Smooth muscle cell (in vitro differentiated cells): ENCODE measurements around the gene VWA8. TPM values are rescaled to one million over a fixed set of nuclear protein-coding genes. Genes with fewer than 3 reads are reported as not detected.

Experiments used
- DNase-seq: peaks from one replicate; lab custom pipeline; 2025; ENCODE audit not compliant: unreplicated experiment; lab: John Stamatoyannopoulos, UW
- H2AFZ ChIP-seq: fragments of 200-600 bp; sonication (generic); 2 replicates; pipeline ENCODE4 v1.6.0; 2016; ENCODE audit warnings: antibody characterized with exemption, low read depth, mild to moderate bottlenecking
- H3F3A ChIP-seq: fragments of 200-600 bp; sonication (generic); 2 replicates; pipeline ENCODE4 v1.6.0; 2017; ENCODE audit warnings: antibody characterized with exemption, low read depth
- H3K27ac ChIP-seq: fragments of 200-600 bp; sonication (generic); 2 replicates; pipeline ENCODE4 v1.5.1; 2016; ENCODE audit warnings: low read depth, mild to moderate bottlenecking
- H3K27me3 ChIP-seq: fragments of 200-600 bp; sonication (generic); 2 replicates; pipeline ENCODE4 v1.6.1; 2016; ENCODE audit warnings: low read depth, mild to moderate bottlenecking
- H3K36me3 ChIP-seq: fragments of 200-600 bp; sonication (generic); 2 replicates; pipeline ENCODE4 v1.5.1; 2016; ENCODE audit warnings: low read depth
- H3K4me1 ChIP-seq: fragments of 200-600 bp; sonication (generic); 2 replicates; pipeline ENCODE4 v1.5.1; 2016; ENCODE audit warnings: low read depth
- H3K4me2 ChIP-seq: fragments of 200-600 bp; sonication (generic); 2 replicates; pipeline ENCODE4 v1.6.0; 2016; ENCODE audit warnings: mild to moderate bottlenecking
- H3K4me3 ChIP-seq: fragments of 200-600 bp; sonication (generic); 2 replicates; pipeline ENCODE4 v1.5.1; 2016; ENCODE audit warnings: mild to moderate bottlenecking
- H3K79me2 ChIP-seq: fragments of 200-600 bp; sonication (generic); 2 replicates; pipeline ENCODE4 v1.6.0; 2016; ENCODE audit warnings: low read depth, mild to moderate bottlenecking
- H3K9ac ChIP-seq: fragments of 200-600 bp; sonication (generic); 2 replicates; pipeline ENCODE4 v1.6.0; 2016; ENCODE audit warnings: low read depth
- H3K9me3 ChIP-seq: fragments of 200-600 bp; sonication (generic); replicated peaks from 2 replicates; pipeline ENCODE4 v1.5.1; 2016; ENCODE audit warnings: low read depth
- H4K20me1 ChIP-seq: fragments of 200-600 bp; sonication (generic); 2 replicates; pipeline ENCODE4 v1.6.0; 2016; ENCODE audit warnings: low read depth
- CTCF ChIP-seq: fragments of 200-600 bp; sonication (generic); IDR thresholded peaks from 2 replicates; pipeline ENCODE4 v1.5.1; 2017; ENCODE audit warnings: borderline replicate concordance, mild to moderate bottlenecking, antibody characterized with exemption; ENCODE audit not compliant: insufficient read depth, poor library complexity, severe bottlenecking
- WGBS: methylation state at CpG from one replicate; pipeline ENCODE4 v1.1.7; 2016; ENCODE audit warnings: low lambda C conversion rate; 5-methylcytosine and 5-hydroxymethylcytosine counted together
- polyA plus RNA-seq: library from polyadenylated mRNA; unstranded; fragments of >200 nt; fragmentation: Nextera tagmentation; extraction: Ambion mirVana; gene quantifications from 2 replicates; pipeline ENCODE4 v1.2.1, GENCODE V29; 2016
- total RNA-seq: library from RNA; depleted of rRNA; stranded (reverse); fragments of >200 nt; gene quantifications from 2 replicates; pipeline ENCODE4 v1.2.3, GENCODE V29; 2014

Gene VWA8
- total and polyA plus RNA-seq, 2 experiments from 2014 or later = 2.6 to 14.4 TPM

DNA sequence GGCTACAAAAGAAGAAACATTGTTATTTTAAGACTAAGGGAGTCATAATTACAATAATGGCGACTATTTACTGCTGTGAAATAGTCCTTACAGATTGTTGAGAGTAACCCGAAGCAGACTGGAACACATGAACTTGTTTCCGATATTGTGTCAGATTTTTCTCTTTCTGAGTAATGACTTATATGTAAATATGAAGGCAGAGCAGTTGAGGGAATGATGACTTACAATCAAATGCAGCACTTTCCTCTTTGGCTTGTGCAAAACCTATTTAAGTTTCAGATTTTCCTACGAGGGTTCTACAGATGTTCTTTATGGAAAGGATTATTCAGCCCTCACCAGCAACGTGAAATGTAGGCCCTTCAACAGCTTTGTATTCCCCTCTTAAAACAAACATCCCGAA lies 304.9 kb downstream of the VWA8 start:
- no peak for TF ChIP-seq CTCF

GRCh38 chr13:41654796-41655195 lies 306.1 kb downstream of the VWA8 start:
- H3K27me3 ChIP-seq = no peaks in the 10 kb centered on the region
- no peak overlapping the region for H3K9ac ChIP-seq
- no peak for DNase-seq
- H3K4me3 ChIP-seq = no peak overlapping the region
- TF ChIP-seq CTCF = no peak
- WGBS = 95% methylated on average over 5 of the region's 5 CpGs
- no peaks in the 10 kb centered on the region for H3F3A ChIP-seq
- no peaks in the 10 kb centered on the region for H4K20me1 ChIP-seq
- H2AFZ ChIP-seq = no peak overlapping the region
- no peaks in the 10 kb centered on the region for H3K9me3 ChIP-seq
- no peak overlapping the region for H3K27ac ChIP-seq
- H3K79me2 ChIP-seq = no peaks in the 10 kb centered on the region
- H3K4me1 ChIP-seq = no peaks in the 10 kb centered on the region
- H3K36me3 ChIP-seq = no peaks in the 10 kb centered on the region
- H3K4me2 ChIP-seq = no peak overlapping the region

More for the DNA sequence above, 304.9 kb downstream of the VWA8 start:
- Histone ChIP-seq H3K27ac (no peak overlapping the region), H3K4me3 (no peak overlapping the region), H2AFZ (no peak overlapping the region), H3K36me3 (no peaks in the 10 kb centered on the region), H3K4me1 (no peaks in the 10 kb centered on the region), H3K9ac (no peak overlapping the region), H3K9me3 (no peaks in the 10 kb centered on the region), H3F3A (no peaks in the 10 kb centered on the region), H4K20me1 (no peaks in the 10 kb centered on the region), H3K4me2 (no peak overlapping the region), H3K27me3 (no peaks in the 10 kb centered on the region), H3K79me2 (no peaks in the 10 kb centered on the region)
- DNase-seq = no peak
- WGBS = 84% methylated on average over 6 of the region's 6 CpGs

GRCh38 chr13:41652735-41653361 lies 308.1 kb downstream of the VWA8 start:
- Histone ChIP-seq H2AFZ (no peak overlapping the region), H3K79me2 (no peaks in the 10 kb centered on the region), H3K4me1 (no peaks in the 10 kb centered on the region), H3K9me3 (no peaks in the 10 kb centered on the region), H3K36me3 (no peaks in the 10 kb centered on the region), H4K20me1 (no peaks in the 10 kb centered on the region), H3K9ac (no peak overlapping the region), H3K4me2 (no peak overlapping the region), H3K4me3 (no peak overlapping the region), H3K27ac (no peak overlapping the region), H3K27me3 (no peaks in the 10 kb centered on the region), H3F3A (no peaks in the 10 kb centered on the region)
- peak; percentile 64 for TF ChIP-seq CTCF
- no peak for DNase-seq
- WGBS = 46% methylated on average over 4 of the region's 4 CpGs

- DNase-seq = no peak
- H2AFZ ChIP-seq = no peak overlapping the region
- no peaks in the 10 kb centered on the region for H3F3A ChIP-seq
- no peaks in the 10 kb centered on the region for H3K79me2 ChIP-seq
- no peaks in the 10 kb centered on the region for H4K20me1 ChIP-seq
- WGBS = 44% methylated on average over 1 of the region's 1 CpG
- H3K9me3 ChIP-seq = no peaks in the 10 kb centered on the region
- no peak for TF ChIP-seq CTCF
- no peak overlapping the region for H3K4me3 ChIP-seq
- H3K27me3 ChIP-seq = no peaks in the 10 kb centered on the region
- H3K4me1 ChIP-seq = no peaks in the 10 kb centered on the region
- no peaks in the 10 kb centered on the region for H3K36me3 ChIP-seq
- H3K4me2 ChIP-seq = no peak overlapping the region
- no peak overlapping the region for H3K27ac ChIP-seq
- H3K9ac ChIP-seq = no peak overlapping the region
Observed at GRCh38 chr13:41651413-41652058, 309.4 kb downstream of the VWA8 start.
